GM18867 (cell line): ENCODE results near the gene KPNA4.
"Not testable (repeated sequence)": the region's sequence is repeated elsewhere in the genome, so short reads cannot be mapped to it uniquely, and the experiment has no call there.

Experiments used
- ATAC-seq: cut with Tn5 transposase; IDR thresholded peaks from one replicate; pipeline ENCODE4 v1.9.1; 2021; ENCODE audit warnings: mild to moderate bottlenecking, moderate library complexity; ENCODE audit not compliant: unreplicated experiment

The KPNA4 gene

DNA sequence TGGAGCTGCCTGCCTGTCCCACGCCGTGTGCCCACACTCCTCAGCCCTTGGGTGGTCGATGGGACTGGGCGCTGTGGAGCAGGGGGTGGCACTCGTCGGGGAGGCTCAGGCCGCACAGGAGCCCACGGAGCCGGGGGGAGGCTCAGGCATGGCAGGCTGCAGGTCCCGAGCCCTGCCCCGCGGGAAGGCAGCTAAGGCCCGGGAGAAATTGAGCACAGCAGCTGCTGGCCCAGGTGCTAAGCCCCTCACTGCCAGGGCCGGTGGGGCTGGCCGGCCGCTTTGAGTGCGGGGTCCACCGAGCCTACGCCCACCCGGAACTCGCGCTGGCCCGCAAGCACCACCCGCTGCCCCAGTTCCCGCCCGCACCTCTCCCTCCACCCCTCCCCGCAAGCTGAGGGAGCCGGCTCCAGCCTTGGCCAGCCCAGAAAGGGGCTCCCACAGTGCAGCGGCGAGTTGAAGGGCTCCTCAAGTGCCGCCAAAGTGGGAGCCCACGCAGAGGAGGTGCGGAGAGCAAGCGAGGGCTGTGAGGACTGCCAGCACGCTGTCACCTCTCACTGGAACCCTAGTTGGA, 8.7 kb upstream of the KPNA4 start:
- ATAC-seq: not testable (repeated sequence)

DNA sequence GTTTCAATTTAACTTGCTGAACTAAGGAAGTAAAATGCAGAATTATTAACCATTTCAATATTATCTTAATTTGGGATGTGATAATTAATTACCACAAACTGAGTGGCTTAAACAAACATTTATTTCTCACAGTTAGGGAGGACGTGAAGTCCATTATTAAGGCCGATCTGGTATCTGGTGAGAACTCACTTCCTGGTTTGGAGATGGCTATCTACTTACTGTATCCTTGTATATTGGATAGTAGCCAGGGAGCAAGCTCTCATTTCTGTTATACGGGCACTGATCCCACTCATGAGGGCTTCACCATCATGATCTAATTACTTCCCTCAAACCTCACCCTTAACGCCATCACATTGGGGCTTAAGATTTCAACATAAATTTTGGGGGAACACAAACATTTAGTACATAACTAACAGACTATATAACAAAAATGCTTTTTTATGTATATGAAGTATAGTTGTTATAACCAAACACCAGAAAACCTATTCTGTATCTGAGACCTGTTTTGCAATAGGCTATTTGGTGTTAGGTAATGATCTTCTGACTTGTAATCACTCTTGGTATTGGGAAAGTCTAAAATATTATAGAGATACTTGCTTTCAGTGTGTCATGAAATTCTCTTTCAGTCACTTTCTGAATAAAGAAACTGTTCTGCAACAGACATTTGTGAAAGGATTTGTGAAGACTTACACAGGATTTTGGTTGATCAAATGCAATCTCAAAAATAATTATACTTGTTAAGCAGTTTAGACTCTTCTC, 4.7 kb upstream of the KPNA4 start:
- ATAC-seq: no peak

- no peak for ATAC-seq
Measured at GRCh38 chr3:160568989-160569388, 3.6 kb upstream of the KPNA4 start.

DNA sequence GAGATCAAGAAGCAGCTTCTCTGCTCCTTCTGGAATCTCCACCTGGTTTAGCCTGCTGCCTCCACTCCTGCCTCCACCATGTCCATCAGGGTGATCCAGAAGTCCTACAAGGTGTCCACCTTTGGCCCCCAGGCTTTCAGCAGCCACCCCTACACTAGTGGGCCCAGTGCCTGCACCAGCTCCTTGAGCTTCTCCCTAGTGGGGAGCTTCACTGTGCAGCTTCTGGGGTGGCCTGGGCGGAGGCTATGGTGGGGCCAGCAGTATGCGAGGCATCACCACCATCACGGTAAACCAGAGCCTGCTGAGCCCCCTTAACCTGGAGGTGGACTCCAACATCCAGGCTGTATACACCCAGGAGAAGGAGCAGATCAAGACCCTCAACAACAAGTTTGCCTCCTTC, 2.4 kb upstream of the KPNA4 start:
- ATAC-seq: no peak

DNA sequence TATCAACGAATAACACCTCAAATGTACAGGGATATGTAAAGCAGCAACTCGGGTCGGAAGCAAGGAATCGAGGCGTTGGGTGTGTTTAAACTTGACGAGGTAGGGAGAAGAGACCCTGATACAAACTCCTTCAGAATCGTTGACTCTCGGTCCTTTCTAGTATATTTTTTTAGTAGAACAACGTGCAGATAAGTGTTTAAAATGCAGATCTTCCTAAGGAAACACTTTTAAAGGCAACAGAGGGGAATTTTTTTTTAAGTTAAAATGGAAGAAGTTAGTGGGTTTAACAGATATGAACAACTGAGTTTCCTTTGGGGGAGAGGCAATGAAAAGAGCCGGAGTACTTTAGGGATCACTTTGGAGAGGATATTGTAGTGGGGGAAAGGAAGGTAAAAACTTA, 1.1 kb upstream of the KPNA4 start:
- no peak for ATAC-seq

DNA sequence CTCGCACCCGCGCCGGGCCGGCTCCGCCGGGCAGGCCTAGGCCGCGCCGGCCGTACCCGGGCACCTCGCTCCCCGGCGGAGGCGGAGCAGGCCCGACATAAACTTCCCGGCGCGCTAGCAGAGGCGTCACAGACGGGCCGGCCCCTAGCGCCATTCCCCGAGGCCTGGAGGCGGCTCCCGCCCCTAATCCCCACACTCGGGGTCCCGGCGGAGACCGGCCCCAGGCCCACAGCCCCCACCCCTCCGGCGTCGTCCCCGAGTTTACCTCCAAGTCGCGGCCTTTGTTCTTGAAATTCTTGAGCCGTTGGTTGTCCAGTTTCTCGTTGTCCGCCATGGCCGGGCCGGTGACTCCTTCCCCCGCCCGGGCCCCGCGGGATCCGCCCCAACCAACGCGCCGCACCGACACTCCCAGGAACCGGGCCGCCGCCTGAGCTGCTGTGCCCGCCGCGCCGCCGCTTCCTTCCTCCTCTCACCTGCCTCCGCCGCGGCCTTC, 376 bp downstream of the KPNA4 start:
- peak; percentile 45 for ATAC-seq

- ATAC-seq: no peak
Measured at GRCh38 chr3:160564258-160564911, 986 bp downstream of the KPNA4 start.

DNA sequence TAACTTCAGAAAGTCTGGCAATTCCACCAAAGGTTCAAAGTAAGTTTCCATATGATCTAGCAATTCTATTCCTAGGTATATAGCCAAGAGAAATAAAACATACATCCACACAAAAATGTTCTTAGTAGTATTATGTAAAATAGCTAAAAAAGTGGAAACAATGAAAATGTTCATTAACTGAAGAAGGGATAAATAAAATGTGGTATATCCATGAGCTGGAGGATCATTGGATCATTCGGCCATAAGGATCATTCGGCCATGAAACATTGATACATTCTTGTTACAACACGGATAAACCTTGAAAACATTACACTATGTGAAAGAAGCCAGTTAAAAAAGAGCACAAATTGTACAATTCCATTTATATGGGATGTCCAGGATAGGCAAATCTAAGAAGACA, 2.4 kb downstream of the KPNA4 start:
- no peak for ATAC-seq

GRCh38 chr3:160557571-160557970, 7.8 kb downstream of the KPNA4 start:
- no peak for ATAC-seq

GRCh38 chr3:160556141-160556540, 9.2 kb downstream of the KPNA4 start:
- ATAC-seq: no peak

- no peak for ATAC-seq
Measured at GRCh38 chr3:160554980-160555379, 10.4 kb downstream of the KPNA4 start.

GRCh38 chr3:160553827-160554226, 11.5 kb downstream of the KPNA4 start:
- ATAC-seq: no peak

DNA sequence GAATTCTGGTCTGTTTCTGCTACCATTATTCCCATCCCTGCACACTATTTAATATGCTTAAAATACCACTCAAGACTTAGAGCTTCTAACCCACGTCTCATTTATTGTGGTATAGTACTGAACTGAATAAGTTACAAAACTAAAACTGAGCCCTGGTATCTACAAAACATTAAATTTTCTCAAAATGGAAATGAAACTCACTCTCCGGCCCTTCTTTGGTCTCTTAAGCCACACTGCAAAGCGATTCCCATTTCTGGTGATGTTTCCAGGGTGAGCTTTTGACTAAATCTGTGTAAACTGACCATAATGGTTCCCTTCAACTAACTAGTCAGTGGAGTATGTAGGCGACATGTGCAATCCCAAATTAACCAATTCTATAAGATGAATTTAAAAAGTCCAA, 18.6 kb downstream of the KPNA4 start:
- peak; percentile 72 for ATAC-seq

- no peak for ATAC-seq
Measured at GRCh38 chr3:160545504-160545871, 19.9 kb downstream of the KPNA4 start.

DNA sequence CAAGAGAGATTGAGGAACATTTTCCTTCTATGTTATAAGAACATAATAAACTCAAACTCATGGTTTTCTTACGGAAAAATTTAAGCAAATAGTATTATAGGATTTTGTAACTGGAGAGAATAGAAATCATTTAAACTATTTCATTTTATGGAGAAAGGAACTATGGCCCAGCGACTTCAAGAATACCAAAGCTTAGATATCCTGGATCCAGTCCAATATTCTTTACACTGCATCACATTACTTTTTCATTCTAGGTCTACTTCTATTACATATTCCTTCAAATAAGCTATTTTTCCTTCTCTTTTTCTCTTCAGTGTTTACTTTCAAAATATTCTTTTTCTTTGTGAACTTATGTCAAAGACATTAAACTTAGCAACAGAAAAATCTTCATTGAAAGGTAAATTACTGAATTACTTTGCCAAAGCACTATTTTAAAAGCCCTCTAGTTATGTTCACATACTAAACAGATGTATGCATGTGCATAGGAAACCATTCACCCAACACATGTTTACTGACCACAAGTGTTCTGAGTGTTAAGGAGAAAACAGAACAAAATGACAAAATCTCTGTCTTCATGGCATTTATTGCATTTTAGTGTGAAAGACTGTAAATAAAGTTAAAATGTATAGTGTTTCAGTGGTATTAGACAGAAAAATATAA, 20.4 kb downstream of the KPNA4 start:
- ATAC-seq: no peak

DNA sequence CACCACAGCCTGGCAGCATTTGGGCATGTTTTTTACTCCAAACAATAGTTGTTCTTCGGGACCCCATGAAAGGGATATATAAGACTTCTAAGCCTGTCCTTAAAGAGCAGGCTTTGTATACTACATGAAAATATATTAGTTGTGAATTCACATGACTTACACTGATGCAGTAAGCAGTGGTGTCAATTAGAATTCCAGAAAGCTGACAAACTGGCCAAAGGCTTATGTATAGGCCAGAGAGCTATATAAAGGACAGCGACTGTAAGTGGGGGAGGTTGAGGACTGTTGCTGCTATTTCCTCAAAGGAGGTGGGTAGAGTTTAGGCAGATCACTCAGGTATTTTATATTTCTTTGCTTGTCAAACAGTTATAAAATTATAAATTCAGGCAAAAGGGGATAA, 24.8 kb downstream of the KPNA4 start:
- ATAC-seq: no peak

DNA sequence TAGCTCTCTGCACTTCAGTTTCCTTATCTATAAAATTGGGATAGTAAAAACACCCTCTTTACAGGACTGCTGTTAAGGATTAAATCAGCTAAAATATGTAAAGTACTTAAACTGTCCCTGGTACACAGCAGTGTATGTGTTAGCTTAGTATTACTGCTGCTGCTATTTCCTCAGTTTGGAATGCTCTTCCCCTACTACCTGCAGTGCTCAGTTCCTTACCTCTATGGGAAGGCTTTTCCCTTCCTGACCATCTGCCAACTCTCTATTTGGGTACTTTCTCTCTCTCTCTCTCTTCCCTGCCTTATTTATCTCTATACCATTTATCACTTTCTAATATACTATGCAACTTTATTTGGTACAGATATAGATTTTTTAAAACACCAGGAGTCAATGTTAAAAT, 26.5 kb downstream of the KPNA4 start:
- no peak for ATAC-seq

- no peak for ATAC-seq
Measured at GRCh38 chr3:160537729-160538128, 27.6 kb downstream of the KPNA4 start.

- no peak for ATAC-seq
Measured at GRCh38 chr3:160532371-160532770, 33.0 kb downstream of the KPNA4 start.

- ATAC-seq: no peak
Measured at GRCh38 chr3:160531311-160531710, 34.1 kb downstream of the KPNA4 start.

DNA sequence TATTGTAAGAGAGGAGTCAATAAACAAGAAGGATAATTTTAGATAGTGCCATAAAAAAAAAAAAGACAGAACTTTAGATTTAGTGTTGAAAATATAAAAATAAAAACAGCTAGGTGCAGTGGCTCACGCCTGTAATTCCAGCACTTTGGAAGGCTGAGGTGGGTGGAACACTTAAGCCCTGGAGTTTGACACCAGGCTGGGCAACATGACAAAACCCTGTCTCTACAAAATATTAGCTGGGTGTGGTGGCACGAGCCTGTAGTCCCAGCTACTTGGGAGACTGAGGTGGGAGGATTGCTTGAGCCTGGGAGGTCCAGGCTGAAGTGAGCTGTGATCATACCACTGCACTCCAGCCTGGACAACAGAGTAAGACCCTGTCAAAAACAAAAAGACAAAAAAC, 49.0 kb downstream of the KPNA4 start:
- ATAC-seq: not testable (repeated sequence)

DNA sequence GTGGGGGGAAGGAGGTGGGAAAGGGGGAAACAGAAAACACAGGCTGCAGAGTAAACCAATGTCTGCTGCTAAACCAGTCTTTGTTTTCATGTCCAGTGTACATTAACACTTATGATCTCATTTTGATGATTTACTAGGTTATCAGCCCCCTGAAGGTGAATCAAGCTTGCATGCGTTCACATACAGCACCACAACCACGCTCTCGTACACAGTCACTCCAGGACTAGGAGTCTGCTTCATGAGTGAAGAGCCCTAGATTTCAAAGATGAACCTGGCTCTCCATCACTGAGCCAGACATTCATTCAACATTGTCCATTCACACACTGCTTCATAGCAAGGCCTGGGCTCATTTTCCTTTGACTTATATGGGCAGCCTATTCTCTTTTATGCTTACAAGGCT, 64.0 kb downstream of the KPNA4 start:
- ATAC-seq: no peak
